GM12801 (cell line): ENCODE data around the gene LIN28B.

Source experiments
- TF ChIP-seq, protein P1 (sequence below): IDR thresholded peaks from one replicate; pipeline ENCODE4 v1.5.1; 2011; ENCODE audit warnings: control low read depth; ENCODE audit not compliant: insufficient read length; ENCODE audit errors: extremely low read depth

Gene LIN28B

DNA sequence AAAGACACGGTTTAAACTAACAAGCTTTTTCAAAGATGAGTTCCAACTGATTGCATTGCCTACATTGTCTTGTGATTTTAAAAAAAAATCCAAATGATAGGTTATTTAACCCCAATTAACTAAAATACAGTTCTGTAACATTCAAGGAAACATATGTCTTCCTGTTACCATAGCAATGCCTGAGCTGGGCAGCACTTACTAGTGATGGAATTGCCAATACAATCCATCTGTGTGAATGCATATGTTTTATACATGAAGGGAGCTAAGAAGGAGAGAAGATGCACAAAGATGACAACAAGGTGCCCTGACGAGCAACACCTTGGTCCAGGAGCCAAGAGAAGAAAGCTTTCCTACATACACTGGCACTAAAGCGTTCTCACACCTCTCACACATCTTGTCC lies 154.2 kb downstream of the LIN28B start:
- TF ChIP-seq, protein P1, sequence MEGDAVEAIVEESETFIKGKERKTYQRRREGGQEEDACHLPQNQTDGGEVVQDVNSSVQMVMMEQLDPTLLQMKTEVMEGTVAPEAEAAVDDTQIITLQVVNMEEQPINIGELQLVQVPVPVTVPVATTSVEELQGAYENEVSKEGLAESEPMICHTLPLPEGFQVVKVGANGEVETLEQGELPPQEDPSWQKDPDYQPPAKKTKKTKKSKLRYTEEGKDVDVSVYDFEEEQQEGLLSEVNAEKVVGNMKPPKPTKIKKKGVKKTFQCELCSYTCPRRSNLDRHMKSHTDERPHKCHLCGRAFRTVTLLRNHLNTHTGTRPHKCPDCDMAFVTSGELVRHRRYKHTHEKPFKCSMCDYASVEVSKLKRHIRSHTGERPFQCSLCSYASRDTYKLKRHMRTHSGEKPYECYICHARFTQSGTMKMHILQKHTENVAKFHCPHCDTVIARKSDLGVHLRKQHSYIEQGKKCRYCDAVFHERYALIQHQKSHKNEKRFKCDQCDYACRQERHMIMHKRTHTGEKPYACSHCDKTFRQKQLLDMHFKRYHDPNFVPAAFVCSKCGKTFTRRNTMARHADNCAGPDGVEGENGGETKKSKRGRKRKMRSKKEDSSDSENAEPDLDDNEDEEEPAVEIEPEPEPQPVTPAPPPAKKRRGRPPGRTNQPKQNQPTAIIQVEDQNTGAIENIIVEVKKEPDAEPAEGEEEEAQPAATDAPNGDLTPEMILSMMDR: no peak

DNA sequence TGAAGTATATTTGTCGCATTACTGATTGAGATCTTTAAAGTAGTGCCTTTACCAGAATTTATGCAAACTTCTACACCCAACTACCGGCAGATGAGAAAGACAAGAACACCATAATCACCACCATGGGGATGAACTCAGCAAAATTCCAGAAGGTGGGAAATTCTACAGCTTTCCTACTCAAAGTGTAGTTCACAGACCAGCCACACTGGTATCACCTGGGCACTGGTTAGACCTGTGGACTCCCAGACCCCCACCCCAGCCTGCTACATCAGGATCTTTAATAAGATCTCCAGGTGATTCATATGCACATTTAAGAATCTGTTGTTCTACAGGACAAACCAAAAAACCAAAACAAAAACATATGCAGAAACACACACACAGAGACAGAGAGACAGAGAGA lies 155.0 kb downstream of the LIN28B start:
- TF ChIP-seq, protein P1: no peak

DNA sequence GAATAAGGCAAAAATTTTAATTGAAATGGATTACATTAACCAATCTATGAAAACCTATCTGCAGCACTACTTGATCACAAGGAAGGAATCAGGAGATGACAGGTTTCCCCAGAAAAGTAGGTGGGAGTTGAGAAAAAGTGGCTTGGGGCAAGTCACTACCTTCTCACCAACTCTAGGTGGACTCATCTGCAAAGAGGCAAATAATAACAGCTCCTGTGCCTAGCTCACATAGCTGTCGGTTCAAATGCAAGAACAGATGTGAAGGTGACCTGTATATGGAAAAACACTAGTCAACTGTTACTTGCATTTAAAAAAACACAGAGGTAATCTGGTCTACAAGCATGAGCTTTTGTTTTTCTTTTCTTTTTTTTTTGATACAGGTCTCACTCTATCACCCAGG lies 155.7 kb downstream of the LIN28B start:
- TF ChIP-seq, protein P1: no peak

DNA sequence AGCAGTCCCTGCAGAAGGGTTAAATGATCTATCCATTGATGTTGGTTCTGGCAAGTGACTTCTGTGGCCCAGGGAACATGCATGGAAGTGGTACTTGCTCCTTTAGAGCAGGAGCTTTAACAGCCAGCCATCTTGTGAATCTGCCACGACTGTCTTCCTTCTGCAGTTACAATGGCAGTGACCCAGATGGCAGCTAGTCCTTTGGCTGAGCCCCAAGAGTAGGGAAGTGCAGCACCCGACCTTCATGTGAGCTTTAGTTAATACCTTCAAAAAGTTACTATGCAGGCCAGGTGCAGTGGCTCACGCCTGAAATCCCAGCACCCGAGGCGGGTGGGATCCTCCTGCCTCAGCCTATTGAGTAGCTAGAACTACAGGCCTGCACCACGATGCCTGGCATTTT lies 156.5 kb downstream of the LIN28B start:
- TF ChIP-seq, protein P1: no peak

DNA sequence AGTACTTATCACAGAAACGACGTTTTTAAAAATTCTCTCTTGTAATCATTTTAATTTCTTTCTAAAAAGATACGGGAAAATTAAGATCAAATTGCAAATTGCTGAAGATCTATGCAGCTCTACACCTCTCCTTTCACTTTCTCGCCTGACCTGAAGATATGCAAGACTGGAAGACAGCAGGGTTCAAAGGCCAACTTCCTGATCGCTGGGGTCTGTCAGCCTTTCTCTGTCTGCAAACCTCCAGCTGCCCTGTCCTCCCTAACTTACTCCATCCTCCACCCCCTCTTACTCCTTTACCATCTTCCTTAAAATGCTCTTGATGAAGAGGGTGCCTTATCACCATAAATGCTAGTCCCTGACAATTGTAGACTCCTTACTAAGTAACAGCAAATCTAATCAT lies 159.2 kb downstream of the LIN28B start:
- TF ChIP-seq, protein P1: no peak

DNA sequence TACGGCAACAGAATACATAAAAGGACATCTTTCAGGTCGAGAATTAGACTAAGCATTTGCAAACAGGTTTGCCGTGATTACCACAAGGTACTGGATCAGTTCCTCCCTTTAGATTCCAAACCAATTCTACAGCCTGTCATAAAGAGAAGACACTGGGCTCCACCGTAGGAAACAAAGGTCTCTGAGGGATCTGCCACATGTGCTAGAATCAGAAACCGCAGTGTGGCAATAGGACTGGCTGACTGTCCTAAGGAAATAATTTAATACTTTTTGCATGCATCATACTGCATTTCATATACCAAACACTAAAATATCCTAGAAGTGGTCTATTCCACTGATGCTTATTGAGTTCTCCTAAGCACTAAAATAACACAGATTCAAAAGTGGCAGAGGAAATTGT lies 163.7 kb downstream of the LIN28B start:
- TF ChIP-seq, protein P1: no peak

DNA sequence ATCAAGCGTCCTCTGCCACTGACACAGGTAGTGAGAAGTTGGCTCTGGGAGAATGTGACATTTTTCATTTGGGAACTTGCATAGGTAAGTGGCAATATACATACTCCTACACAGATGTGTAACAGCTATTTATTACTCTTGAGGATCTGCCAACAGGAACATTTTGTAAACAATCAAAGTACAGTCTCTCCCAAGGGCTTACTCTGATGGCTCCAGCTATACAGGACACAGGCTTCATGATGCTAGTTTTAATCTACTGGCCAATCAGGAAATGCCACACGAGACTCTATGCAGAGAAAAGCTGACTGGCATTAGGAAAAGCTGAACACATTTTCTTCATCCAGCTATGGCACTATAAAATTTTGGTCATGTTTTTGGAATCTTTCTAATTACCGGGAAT lies 165.1 kb downstream of the LIN28B start:
- TF ChIP-seq, protein P1: no peak

DNA sequence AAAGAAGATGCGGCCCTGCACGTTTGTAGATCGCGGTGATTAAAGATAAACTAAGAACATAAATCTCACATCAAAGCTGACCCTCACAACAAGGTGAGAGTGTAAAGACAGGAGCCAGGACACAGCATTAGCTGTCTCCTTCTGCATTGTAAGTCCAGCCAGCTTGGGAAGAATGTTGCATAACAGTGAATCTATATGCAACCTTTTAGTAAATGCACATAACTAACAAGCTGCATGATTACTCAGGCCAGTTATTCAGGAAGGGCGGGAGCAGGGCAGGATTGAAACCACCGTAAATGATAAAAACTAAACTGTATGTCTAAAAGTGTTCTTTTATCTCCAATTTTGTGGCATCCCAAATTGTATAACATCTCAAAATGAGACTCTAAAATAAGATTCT lies 165.8 kb downstream of the LIN28B start:
- TF ChIP-seq, protein P1: no peak
